KMS-11 (cell line): ENCODE data around the gene NAV2.

Source experiments
- H2AFZ ChIP-seq: fragments of 200-600 bp; sonication (generic); 2 replicates; pipeline ENCODE4 v1.6.1; 2016; ENCODE audit warnings: antibody characterized with exemption, mixed run types, low read depth
- H3K27ac ChIP-seq: fragments of 200-600 bp; sonication (generic); 2 replicates; pipeline ENCODE4 v1.6.1; 2016; ENCODE audit warnings: mild to moderate bottlenecking, mixed run types
- H3K27me3 ChIP-seq: fragments of 200-600 bp; sonication (generic); 2 replicates; pipeline ENCODE4 v1.6.1; 2017; ENCODE audit warnings: mild to moderate bottlenecking, low read depth, mixed run types, moderate library complexity; ENCODE audit not compliant: insufficient read depth
- H3K36me3 ChIP-seq: fragments of 200-600 bp; sonication (generic); 2 replicates; pipeline ENCODE4 v1.6.1; 2017; ENCODE audit warnings: mild to moderate bottlenecking, mixed run types; ENCODE audit not compliant: insufficient read depth
- H3K4me1 ChIP-seq: fragments of 200-600 bp; sonication (generic); 2 replicates; pipeline ENCODE4 v1.6.1; 2016; ENCODE audit warnings: mild to moderate bottlenecking, low read depth, mixed run types; ENCODE audit not compliant: poor library complexity, severe bottlenecking
- H3K4me2 ChIP-seq: fragments of 200-600 bp; sonication (generic); 2 replicates; pipeline ENCODE4 v1.7.0; 2016; ENCODE audit warnings: mild to moderate bottlenecking, mixed run types
- H3K4me3 ChIP-seq: fragments of 200-600 bp; sonication (generic); IDR thresholded peaks from 2 replicates; pipeline ENCODE4 v1.6.1; 2017; ENCODE audit warnings: low read depth, low read length, mixed read lengths; ENCODE audit not compliant: insufficient read depth
- H3K79me2 ChIP-seq: fragments of 200-600 bp; sonication (generic); 2 replicates; pipeline ENCODE4 v1.6.1; 2016; ENCODE audit warnings: low read depth, mixed run types; ENCODE audit not compliant: insufficient read depth
- H3K9ac ChIP-seq: fragments of 200-600 bp; sonication (generic); 2 replicates; pipeline ENCODE4 v1.6.1; 2016; ENCODE audit warnings: mild to moderate bottlenecking, mixed run types
- H4K20me1 ChIP-seq: fragments of 200-600 bp; sonication (generic); 2 replicates; pipeline ENCODE4 v1.6.1; 2016; ENCODE audit warnings: mild to moderate bottlenecking, mixed run types; ENCODE audit not compliant: insufficient read depth
- CTCF ChIP-seq: fragments of 200-600 bp; sonication (generic); conservative IDR thresholded peaks from 2 replicates; pipeline ENCODE4 v1.6.1; 2017; ENCODE audit warnings: low read depth, mild to moderate bottlenecking, antibody characterized with exemption, low read length, moderate library complexity, mixed read lengths

Gene NAV2

GRCh38 chr11:20048707-20049106 is 336.1 kb downstream of the NAV2 start:
- Histone ChIP-seq H3K79me2 (no peaks in the 10 kb centered on the region), H3K4me3 (no peak overlapping the region), H3K9ac (no peak overlapping the region), H2AFZ (no peak overlapping the region), H4K20me1 (no peaks in the 10 kb centered on the region), H3K27me3 (no peaks in the 10 kb centered on the region), H3K27ac (no peak overlapping the region), H3K4me1 (no peaks in the 10 kb centered on the region), H3K4me2 (no peak overlapping the region), H3K36me3 (no peaks in the 10 kb centered on the region)
- TF ChIP-seq CTCF, result no peak

- Histone ChIP-seq H3K4me3 (no peak overlapping the region), H2AFZ (no peak overlapping the region), H3K36me3 (no peaks in the 10 kb centered on the region), H3K27me3 (no peaks in the 10 kb centered on the region), H3K79me2 (no peaks in the 10 kb centered on the region), H4K20me1 (no peaks in the 10 kb centered on the region), H3K9ac (no peak overlapping the region), H3K27ac (no peak overlapping the region), H3K4me1 (no peaks in the 10 kb centered on the region), H3K4me2 (no peak overlapping the region)
- no peak for TF ChIP-seq CTCF
Observed at GRCh38 chr11:20049231-20049630, 336.6 kb downstream of the NAV2 start.

GRCh38 chr11:20050048-20050447 is 337.4 kb downstream of the NAV2 start:
- no peak overlapping the region for H3K9ac ChIP-seq
- TF ChIP-seq CTCF, result no peak
- H3K4me1 ChIP-seq, result no peaks in the 10 kb centered on the region
- no peaks in the 10 kb centered on the region for H3K79me2 ChIP-seq
- H3K4me2 ChIP-seq, result no peak overlapping the region
- H4K20me1 ChIP-seq, result no peaks in the 10 kb centered on the region
- no peak overlapping the region for H3K4me3 ChIP-seq
- no peak overlapping the region for H3K27ac ChIP-seq
- no peaks in the 10 kb centered on the region for H3K27me3 ChIP-seq
- no peaks in the 10 kb centered on the region for H3K36me3 ChIP-seq
- H2AFZ ChIP-seq, result no peak overlapping the region

GRCh38 chr11:20050551-20051333 is 338.1 kb downstream of the NAV2 start:
- Histone ChIP-seq H3K4me3 (no peak overlapping the region), H3K4me1 (no peaks in the 10 kb centered on the region), H3K27ac (no peak overlapping the region), H4K20me1 (no peaks in the 10 kb centered on the region), H3K9ac (no peak overlapping the region), H3K4me2 (no peak overlapping the region), H3K36me3 (no peaks in the 10 kb centered on the region; the same call in 1 of the 2 replicates), H3K27me3 (no peaks in the 10 kb centered on the region), H2AFZ (no peak overlapping the region), H3K79me2 (no peaks in the 10 kb centered on the region)
- no peak for TF ChIP-seq CTCF
